K562 (cell line): ENCODE results near the gene VEGFA. TPM values are rescaled to one million over a fixed set of nuclear protein-coding genes. Genes with fewer than 3 reads are reported as not detected.

Experiments
- ATAC-seq: fragments of 200-7000 bp; cut with Tn5 transposase; 3 replicates; pipeline ENCODE4 v1.9.1; 2020; ENCODE audit warnings: moderate library complexity
- BruUV-seq: library from RNA; stranded (reverse); fragments of 400-500 nt; replicated peaks from 2 replicates; lab custom pipeline; 2021; lab: Mats Ljungman, UMichigan
- CTCF ChIA-PET: fragments of 300-600 bp; formaldehyde crosslinking; extraction: SDS; loops from one replicate; lab custom pipeline; 2021; ENCODE audit warnings: low intra/inter-chr PET ratio; lab: Yijun Ruan, JAX
- POLR2A ChIA-PET: fragments of 300-600, 350-650 bp; sonication (Branson Sonifier 250); formaldehyde crosslinking; extraction: SDS; loops from one replicate; lab custom pipeline; 2021; ENCODE audit warnings: antibody characterized with exemption, inconsistent platforms; lab: Yijun Ruan, JAX
- DNase-seq, 4 experiments: peaks; one replicate each; pipeline versions ENCODE4 v3.0.0 to v3.0.0-alpha.2; 2011 to 2018; ENCODE audit warnings: low spot score in 3 of 4, mixed read lengths in 3 of 4; ENCODE audit errors: extremely low read depth in 1 of 4
- FAIRE-seq: peaks from 2 replicates; lab custom pipeline; 2011; peaks lifted over from hg19 to GRCh38; lab: Jason Lieb, UNC
- H2AFZ ChIP-seq: 2 replicates; pipeline ENCODE4 v1.6.0; 2011; ENCODE audit warnings: low read depth, low read length, control low read depth, inconsistent platforms
- H3K27ac ChIP-seq: fragments of 200-600 bp; 3 replicates; pipeline ENCODE4 v1.8.0; 2011; ENCODE audit warnings: low read depth, mild to moderate bottlenecking, control low read depth, inconsistent platforms, low read length, moderate library complexity, mixed read lengths; ENCODE audit errors: extremely low read depth
- H3K27me3 ChIP-seq, 2 experiments: fragments of 300-600 bp in 1 of 2; 2 replicates in 1 of 2; 3 replicates in 1 of 2; pipeline versions ENCODE4 v1.6.0 to v1.8.0; 2011; ENCODE audit warnings: inconsistent platforms in 2 of 2, low read length in 2 of 2, mild to moderate bottlenecking in 1 of 2, mixed read lengths in 1 of 2, moderate library complexity in 1 of 2; ENCODE audit not compliant: control insufficient read depth in 2 of 2, insufficient read depth in 2 of 2
- H3K36me3 ChIP-seq: fragments of 300-600 bp; 3 replicates; pipeline ENCODE4 v1.8.0; 2011; ENCODE audit warnings: mild to moderate bottlenecking, low read length, inconsistent platforms; ENCODE audit not compliant: control insufficient read depth, insufficient read depth
- H3K4me1 ChIP-seq, 2 experiments: fragments of 200-600 bp in 1 of 2; replicated peaks in 1 of 2; 2 replicates in 1 of 2; 3 replicates in 1 of 2; pipeline versions ENCODE4 v1.5.1 to v1.8.0; 2011; ENCODE audit warnings: inconsistent platforms in 2 of 2, low read length in 2 of 2, mild to moderate bottlenecking in 1 of 2, mixed read lengths in 1 of 2, moderate library complexity in 1 of 2; ENCODE audit not compliant: control insufficient read depth in 2 of 2, insufficient read depth in 2 of 2
- H3K4me2 ChIP-seq: 2 replicates; pipeline ENCODE4 v1.6.1; 2011; ENCODE audit warnings: low read length, control low read depth, inconsistent platforms, mixed read lengths; ENCODE audit not compliant: insufficient read depth
- H3K4me3 ChIP-seq: fragments of 200-600 bp; sonication (generic), shearing (Covaris generic); 2 replicates; pipeline ENCODE4 v1.5.1; 2016; ENCODE audit warnings: control low read depth, inconsistent platforms
- H3K79me2 ChIP-seq: fragments of 200-600 bp; 3 replicates; pipeline ENCODE4 v1.8.0; 2011; ENCODE audit warnings: low read length, inconsistent platforms; ENCODE audit not compliant: control insufficient read depth, insufficient read depth
- H3K9ac ChIP-seq, 2 experiments: 2 replicates each; pipeline versions ENCODE4 v1.6.0 to v1.6.1; 2011; ENCODE audit warnings: low read depth in 2 of 2, low read length in 2 of 2, control low read depth in 1 of 2, inconsistent platforms in 1 of 2, mild to moderate bottlenecking in 1 of 2, mixed read lengths in 1 of 2; ENCODE audit not compliant: insufficient read depth in 1 of 2
- H3K9me1 ChIP-seq: one replicate; pipeline ENCODE4 v1.6.0; 2011; ENCODE audit warnings: inconsistent platforms, mild to moderate bottlenecking, low read length, moderate library complexity; ENCODE audit not compliant: control insufficient read depth, insufficient read depth
- H3K9me3 ChIP-seq: replicated peaks from 2 replicates; pipeline ENCODE4 v1.5.1; 2011; ENCODE audit warnings: low read depth, low read length, inconsistent platforms; ENCODE audit not compliant: control insufficient read depth, insufficient read depth
- H4K20me1 ChIP-seq: replicated peaks from 2 replicates; pipeline ENCODE4 v1.6.1; 2011; ENCODE audit warnings: low read length, inconsistent platforms, mixed read lengths; ENCODE audit not compliant: control insufficient read depth, insufficient read depth
- CC2D1A ChIP-seq: fragments of 450-650 bp; IDR thresholded peaks from 2 replicates; pipeline ENCODE4 v1.6.1; 2017; ENCODE audit warnings: mild to moderate bottlenecking
- E2F3 ChIP-seq: fragments of 250-450 bp; sonication (Bioruptor Pico); IDR thresholded peaks from 2 replicates; pipeline ENCODE4 v1.4.0; 2020; ENCODE audit warnings: mild to moderate bottlenecking
- HMG20B ChIP-seq: fragments of 250-450 bp; sonication (Bioruptor Pico); IDR thresholded peaks from 2 replicates; pipeline ENCODE4 v1.5.0; 2021; ENCODE audit warnings: mild to moderate bottlenecking
- MEIS2 ChIP-seq: fragments of 450-650 bp; IDR thresholded peaks from 2 replicates; pipeline ENCODE4 v1.6.1; 2014; ENCODE audit warnings: mild to moderate bottlenecking; ENCODE audit not compliant: partially characterized antibody
- NBN ChIP-seq: fragments of 450-650 bp; IDR thresholded peaks from 2 replicates; pipeline ENCODE4 v1.6.1; 2016; ENCODE audit warnings: low read depth, mild to moderate bottlenecking
- PTTG1 ChIP-seq: fragments of 450-650 bp; IDR thresholded peaks from 2 replicates; pipeline ENCODE4 v1.6.1; 2016; ENCODE audit warnings: low read depth, mild to moderate bottlenecking, missing genetic modification characterization, missing compliant biosample characterization
- SAP30 ChIP-seq: fragments of 200-600 bp; sonication (generic); IDR thresholded peaks from 2 replicates; pipeline ENCODE4 v1.6.1; 2012; ENCODE audit warnings: borderline replicate concordance, low read depth, mild to moderate bottlenecking, moderate library complexity, low read length, control low read depth, inconsistent platforms; ENCODE audit not compliant: insufficient read depth, poor library complexity, severe bottlenecking
- SIN3B ChIP-seq: fragments of 450-650 bp; IDR thresholded peaks from 2 replicates; pipeline ENCODE4 v1.6.1; 2017; ENCODE audit warnings: low read depth, mild to moderate bottlenecking, moderate library complexity
- TRIM24 ChIP-seq, 2 experiments: fragments of 450-650 bp; IDR thresholded peaks; 2 replicates each; pipeline ENCODE4 v1.6.1; 2016
- TRIM28 ChIP-seq: fragments of 450-650 bp; IDR thresholded peaks from 2 replicates; pipeline ENCODE4 v1.6.1; 2017
- ZNF316 ChIP-seq: fragments of 450-650 bp; IDR thresholded peaks from 2 replicates; pipeline ENCODE4 v1.6.1; 2016
- ZNF655 ChIP-seq: fragments of 250-450 bp; sonication (Bioruptor Pico); IDR thresholded peaks from 2 replicates; pipeline ENCODE4 v1.5.0; 2021
- ZNF699 ChIP-seq: fragments of 250-450 bp; sonication (Bioruptor Pico); IDR thresholded peaks from 2 replicates; pipeline ENCODE4 v1.8.0; 2021; ENCODE audit warnings: mild to moderate bottlenecking, moderate library complexity; ENCODE audit not compliant: insufficient replicate concordance
- WGBS: fragments of 100-300 bp; shearing (Covaris generic); methylation state at CpG from one replicate; pipeline ENCODE4 v1.1.6; 2016; ENCODE audit warnings: low coverage, mixed read lengths; ENCODE audit not compliant: insufficient coverage; ENCODE audit errors: missing lambda C conversion rate; 5-methylcytosine and 5-hydroxymethylcytosine counted together
- in situ Hi-C: fragments of 300-500 bp; cut with MboI; formaldehyde crosslinking; loops from 4 replicates; pipeline ENCODE4 v1.15.0; 2018; ENCODE audit warnings: inconsistent platforms, mixed read lengths
- intact Hi-C: fragments of 100-400 bp; cut with micrococcal nuclease; formaldehyde crosslinking; loops from 2 replicates; pipeline ENCODE4 v1.14.2; 2022
- polyA plus RNA-seq, 8 experiments: library from polyadenylated mRNA; depleted of rRNA in 4 of 8; stranded (reverse) in 5 of 8; unstranded in 3 of 8; fragments of >200 nt; fragmentation: Nextera tagmentation in 2 of 8; fragmentation: Illumina TruSeq in 1 of 8; extraction: Ambion mirVana in 2 of 8; extraction: Trizol in 1 of 8; gene quantifications; 2 replicates each; pipeline versions ENCODE4 v1.2.1 to v1.2.3, GENCODE V29; 2011 to 2014; ENCODE audit warnings: inconsistent platforms in 1 of 8, missing spikeins in 1 of 8
- total RNA-seq, 7 experiments: library from RNA; depleted of rRNA in 6 of 7; stranded (reverse); fragments of >200 nt in 6 of 7; fragmentation: Illumina TruSeq in 2 of 7; extraction: Trizol in 2 of 7; gene quantifications; 2 replicates each; pipeline versions ENCODE4 v1.2.1 to v1.2.3, GENCODE V29; 2011 to 2021; ENCODE audit warnings: low replicate concordance in 1 of 7

VEGFA gene
- total and polyA plus RNA-seq, 9 of the 15 experiments (the other 6 are each of a cell fraction or from before 2014, with no cell fraction given): 14.0 to 271 (median 124) TPM

- no peak for TF ChIP-seq ZNF655 (CRISPR knock-in tag)
- TF ChIP-seq PTTG1 (tag): no peak
- peak; percentile 62 to 83; a peak in 3 of 4 replicates for TF ChIP-seq TRIM24 (IDR thresholded peaks at IDR 0.05)
- peak; percentile 89 for TF ChIP-seq TRIM28
- no peak for TF ChIP-seq CC2D1A
- no peak for TF ChIP-seq HMG20B (CRISPR knock-in tag)
- TF ChIP-seq SIN3B: no peak
- TF ChIP-seq E2F3: no peak
- TF ChIP-seq SAP30: no peak
- no peak for TF ChIP-seq NBN
- TF ChIP-seq ZNF699 (CRISPR knock-in tag): no peak
- peak; percentile 90 for TF ChIP-seq ZNF316
- TF ChIP-seq MEIS2: peak; percentile 16
- TF ChIP-seq, all 486 proteins: peak for 4
- FAIRE-seq (no peak), DNase-seq (no peak), ATAC-seq (no peak)
- intact Hi-C loops: no loop called here
- BruUV-seq: no TSS peak
- Histone ChIP-seq H3K27ac (no peak overlapping the region), H3K4me2 (no peak overlapping the region), H3K9ac (no peak overlapping the region), H3K36me3 (no peaks in the 10 kb centered on the region), H3K4me3 (no peak overlapping the region), H4K20me1 (no peaks in the 10 kb centered on the region), H3K9me3 (no peaks in the 10 kb centered on the region), H3K4me1 (peaks cover 30 to 41% of the 10 kb centered on the region in 2 experiments), H3K79me2 (no peaks in the 10 kb centered on the region), H2AFZ (no peak overlapping the region), H3K27me3 (no peaks in the 10 kb centered on the region; a peak in 1 of 5 replicates), H3K9me1 (peaks cover 3% of the 10 kb centered on the region)
- ChIA-PET CTCF (no interaction called here), POLR2A (interaction anchor here (0.7 to 2.3 kb wide), 5 partner anchors 9 to 51 kb away, joined by 3 to 6 read pairs (median 3); no protein-coding TSS in a partner anchor)
- WGBS: 36% methylated on average over 2 of the region's 2 CpGs
- in situ Hi-C loops: no loop called here
These were observed 33.7 kb upstream of the VEGFA start for GRCh38 chr6:43736211-43736786.
